ENCODE results near the gene CTSH. TPM values are rescaled to one million over a fixed set of nuclear protein-coding genes. Genes with fewer than 3 reads are reported as not detected.

Gene CTSH
- total RNA-seq, 2 experiments from 2014 or later: 11.2 to 15.1 TPM

DNA sequence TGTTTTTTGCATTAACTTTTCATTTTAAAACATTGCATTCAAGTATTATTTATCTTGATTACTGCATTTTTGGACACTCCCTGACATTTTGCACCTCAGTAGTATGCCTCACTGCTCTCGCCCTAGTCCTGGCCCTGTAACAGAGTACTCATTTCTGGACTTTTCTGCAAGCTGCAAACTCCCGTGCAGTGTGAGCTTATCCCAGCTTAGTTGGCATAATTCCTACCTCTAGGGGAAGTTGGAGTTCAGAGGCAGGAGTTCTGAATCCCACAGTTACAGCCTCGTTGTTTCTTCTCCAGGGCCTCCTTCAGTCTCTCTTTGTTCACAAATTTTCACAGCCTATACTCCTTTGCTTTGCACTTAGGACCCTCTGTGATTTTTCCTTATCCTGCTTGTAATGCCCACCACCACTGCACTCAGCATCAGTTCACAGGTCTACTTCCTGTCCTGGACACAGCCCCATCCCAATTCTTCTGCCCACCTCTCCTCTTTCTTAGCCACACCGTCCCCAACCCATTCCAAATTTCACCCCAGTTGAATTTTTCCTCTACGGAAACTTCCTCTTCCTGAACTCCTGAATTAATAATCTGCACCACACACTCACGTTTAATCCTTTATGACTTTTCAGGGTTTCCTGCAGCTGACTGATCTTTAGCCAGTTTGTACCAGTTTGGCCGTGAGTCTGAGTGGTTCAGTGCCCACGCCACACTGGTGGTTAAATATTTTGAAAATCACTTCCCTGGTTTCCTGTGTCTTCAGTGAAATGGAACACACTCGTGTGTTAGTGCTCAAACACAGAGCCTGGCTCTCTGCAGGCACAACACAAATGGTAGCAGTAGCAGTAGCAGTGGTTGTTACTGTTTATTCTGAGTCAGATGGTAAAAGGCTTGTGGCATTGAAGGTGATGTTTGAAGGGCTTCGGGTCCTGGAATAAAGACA lies 6.3 kb upstream of the CTSH start:
- ChIA-PET POLR2A (no interaction called here), CTCF (no interaction called here)
- intact Hi-C loops (cut with DNase I, micrococcal nuclease): no loop called here
- peak; percentile 61 for ATAC-seq
- H3K27me3 Mint-ChIP-seq: peaks cover 2% of the 10 kb centered on the region
- H3K4me1 Mint-ChIP-seq: peaks cover 7% of the 10 kb centered on the region
- H3K27ac Mint-ChIP-seq: no peak overlapping the region
- H3K4me3 Mint-ChIP-seq: no peak overlapping the region
- H3K9me3 Mint-ChIP-seq (ENCODE audit: low read depth): no peaks in the 10 kb centered on the region
- no peaks in the 10 kb centered on the region for H3K36me3 Mint-ChIP-seq (ENCODE audit: low read depth)
- no peak for DNase-seq

DNA sequence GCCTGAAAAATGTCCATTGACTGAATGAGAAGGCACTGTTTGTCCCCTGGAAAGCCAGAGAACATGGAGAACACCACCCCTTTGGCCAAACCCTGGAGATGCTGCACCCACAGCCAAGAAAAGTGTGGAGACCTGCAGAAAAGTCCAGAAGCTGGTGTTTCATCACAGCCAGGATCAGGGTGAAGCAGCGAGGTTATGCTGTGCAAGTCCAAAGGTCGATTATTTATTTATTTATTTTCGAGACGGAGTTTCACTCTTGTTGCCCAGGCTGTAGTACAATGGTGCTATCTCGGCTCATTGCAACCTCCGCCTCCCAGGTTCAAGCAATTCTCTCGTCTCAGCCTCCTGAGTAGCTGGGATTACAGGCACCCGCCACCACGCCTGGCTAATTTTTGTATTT lies 5.5 kb upstream of the CTSH start:
- POLR2A ChIA-PET: no interaction called here
- no peaks in the 10 kb centered on the region for H3K9me3 Mint-ChIP-seq (ENCODE audit: low read depth)
- ATAC-seq (no peak), DNase-seq (no peak)
- H3K4me1 Mint-ChIP-seq: peaks cover 7% of the 10 kb centered on the region
- intact Hi-C loops (cut with DNase I, micrococcal nuclease): no loop called here
- CTCF ChIA-PET: no interaction called here
- no peak overlapping the region for H3K4me3 Mint-ChIP-seq
- no peaks in the 10 kb centered on the region for H3K36me3 Mint-ChIP-seq (ENCODE audit: low read depth)
- no peak overlapping the region for H3K27ac Mint-ChIP-seq
- H3K27me3 Mint-ChIP-seq: peaks cover 4% of the 10 kb centered on the region

DNA sequence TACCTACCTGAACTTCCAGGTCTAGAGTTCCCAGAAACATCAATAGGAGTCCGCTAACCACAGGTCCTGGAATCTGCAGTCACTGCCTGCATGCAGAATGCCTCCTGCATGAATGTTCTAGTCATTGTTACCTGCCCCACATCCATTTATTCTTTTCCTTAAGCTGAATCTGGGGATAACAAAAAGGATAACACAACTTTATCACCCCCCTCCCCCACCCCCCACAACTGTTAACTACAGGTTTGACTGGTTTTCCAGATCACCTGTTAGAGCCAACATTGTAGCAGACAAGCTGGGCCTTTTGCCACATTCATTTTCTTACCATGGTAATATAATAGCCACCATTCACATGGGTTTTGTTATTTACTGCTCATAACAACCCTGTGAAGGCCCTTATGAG lies 4.6 kb upstream of the CTSH start:
- no peak for ATAC-seq
- H3K4me3 Mint-ChIP-seq: no peak overlapping the region
- CTCF ChIA-PET: no interaction called here

DNA sequence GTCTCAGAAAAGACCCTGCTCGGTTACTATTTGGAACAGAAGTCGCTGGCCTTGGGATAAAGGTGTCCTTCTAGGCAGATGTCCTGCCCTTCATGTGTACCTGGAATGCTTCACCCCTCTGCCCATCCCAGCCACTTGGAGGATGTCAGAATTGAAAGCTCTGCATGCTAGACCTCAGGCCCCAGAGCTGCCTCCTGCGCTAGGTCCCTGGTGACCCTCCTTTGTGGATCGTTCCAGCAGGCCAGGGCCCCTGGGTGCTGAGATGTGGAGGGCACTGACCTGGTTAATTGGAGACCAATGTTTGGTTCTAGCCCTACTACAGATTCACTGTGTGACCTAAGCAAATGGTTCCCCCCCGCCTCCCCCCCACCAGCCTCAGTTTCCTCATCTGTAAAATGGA lies 2.7 kb upstream of the CTSH start:
- Mint-ChIP-seq H3K36me3 (ENCODE audit: low read depth) (no peaks in the 10 kb centered on the region), H3K4me3 (no peak overlapping the region), H3K27ac (no peak overlapping the region), H3K4me1 (peaks cover 11% of the 10 kb centered on the region), H3K27me3 (peaks cover 13% of the 10 kb centered on the region), H3K9me3 (ENCODE audit: low read depth) (no peaks in the 10 kb centered on the region)
- DNase-seq (no peak), ATAC-seq (no peak)
- intact Hi-C loops (cut with DNase I, micrococcal nuclease): no loop called here
- ChIA-PET POLR2A (no interaction called here), CTCF (no interaction called here)

More for the DNA sequence above, 4.6 kb upstream of the CTSH start:
- POLR2A ChIA-PET: no interaction called here
- Mint-ChIP-seq H3K27me3 (peaks cover 7% of the 10 kb centered on the region), H3K4me1 (peaks cover 10% of the 10 kb centered on the region), H3K36me3 (ENCODE audit: low read depth) (no peaks in the 10 kb centered on the region), H3K9me3 (ENCODE audit: low read depth) (no peaks in the 10 kb centered on the region), H3K27ac (no peak overlapping the region)
- DNase-seq: no peak
- intact Hi-C loops (cut with DNase I, micrococcal nuclease): no loop called here

DNA sequence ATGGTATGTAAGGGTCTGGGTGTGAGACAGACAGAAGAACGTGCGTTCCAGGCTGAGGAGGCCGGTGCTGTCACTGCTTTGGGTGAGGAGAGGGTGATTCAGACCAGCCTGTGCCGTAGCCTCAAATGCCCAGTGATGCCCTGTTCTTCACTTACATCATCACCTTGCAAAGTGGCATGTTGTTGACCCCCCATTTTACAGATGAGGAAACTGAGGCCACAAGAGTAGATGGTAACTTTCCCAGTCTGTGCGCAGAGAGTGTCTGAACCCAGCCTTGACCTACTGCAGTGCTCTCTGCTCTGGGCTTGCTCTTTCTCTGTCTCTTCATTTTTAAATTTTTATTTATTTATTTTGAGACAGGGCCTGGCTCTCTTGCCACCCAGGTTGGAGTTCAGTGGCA lies 1.6 kb upstream of the CTSH start:
- peaks cover 8% of the 10 kb centered on the region for H3K4me1 Mint-ChIP-seq
- no peak overlapping the region for H3K4me3 Mint-ChIP-seq
- H3K27me3 Mint-ChIP-seq: peaks cover 13% of the 10 kb centered on the region
- DNase-seq (no peak), ATAC-seq (no peak)
- intact Hi-C loops (cut with DNase I, micrococcal nuclease): no loop called here
- ChIA-PET POLR2A (no interaction called here), CTCF (no interaction called here)
- no peak overlapping the region for H3K27ac Mint-ChIP-seq
- no peaks in the 10 kb centered on the region for H3K9me3 Mint-ChIP-seq (ENCODE audit: low read depth)
- no peaks in the 10 kb centered on the region for H3K36me3 Mint-ChIP-seq (ENCODE audit: low read depth)

DNA sequence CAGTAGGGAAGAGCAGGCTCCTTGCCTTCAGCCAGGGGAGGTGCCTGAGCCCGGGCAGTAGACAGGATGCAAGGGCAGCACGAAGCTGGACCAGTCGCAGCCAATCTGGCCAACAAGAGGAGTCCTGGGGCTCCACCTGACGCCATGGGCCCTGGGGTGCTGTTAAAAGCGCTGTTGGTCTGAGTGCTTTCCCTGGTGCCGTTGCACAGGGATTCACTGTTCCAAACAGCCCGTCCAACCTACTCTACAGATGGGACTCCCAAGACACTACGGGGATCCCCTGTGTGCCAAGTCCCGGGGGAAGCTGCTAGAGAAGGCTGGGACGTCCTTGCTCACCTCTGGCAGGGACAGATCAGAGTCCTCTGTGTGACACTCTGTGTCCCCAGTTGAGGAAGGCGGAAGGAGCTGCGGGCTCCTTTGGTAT lies 632 bp downstream of the CTSH start:
- ATAC-seq: peak; percentile 22
- ChIA-PET CTCF (interaction anchor here (0.6 kb wide), 1 partner anchor 69 kb away, joined by 3 read pairs; no protein-coding TSS in a partner anchor), POLR2A (no interaction called here)
- H3K36me3 Mint-ChIP-seq (ENCODE audit: low read depth): no peaks in the 10 kb centered on the region
- peaks cover 5% of the 10 kb centered on the region for H3K4me1 Mint-ChIP-seq
- H3K4me3 Mint-ChIP-seq: peak overlapping the region; percentile 57
- H3K27me3 Mint-ChIP-seq: peaks cover 15% of the 10 kb centered on the region
- intact Hi-C loops (cut with DNase I, micrococcal nuclease): no loop called here
- H3K9me3 Mint-ChIP-seq (ENCODE audit: low read depth): no peaks in the 10 kb centered on the region
- no peak for DNase-seq
- peak overlapping the region; percentile 13 for H3K27ac Mint-ChIP-seq

DNA sequence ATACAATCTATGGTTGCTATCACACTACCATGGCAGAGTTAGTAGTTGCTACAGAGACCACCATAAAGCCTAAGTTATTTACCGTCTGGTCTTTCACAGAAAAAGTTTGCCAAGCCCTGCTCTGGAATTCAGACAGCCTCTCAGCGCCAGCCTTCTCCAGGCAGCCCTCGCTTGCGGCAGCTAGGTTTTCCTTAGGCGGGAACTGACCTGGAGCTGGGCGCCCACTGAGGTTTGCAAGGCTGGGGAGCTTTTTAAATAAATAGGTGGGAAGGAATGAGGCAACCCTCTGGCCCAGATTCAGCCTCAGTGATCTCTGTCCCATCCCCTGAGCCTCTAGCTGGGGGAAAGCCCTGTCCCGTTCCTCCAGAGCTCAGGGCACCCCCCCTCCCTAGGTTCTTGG lies 1.2 kb downstream of the CTSH start:
- Mint-ChIP-seq H3K36me3 (ENCODE audit: low read depth) (no peaks in the 10 kb centered on the region), H3K27me3 (peaks cover 15% of the 10 kb centered on the region), H3K9me3 (ENCODE audit: low read depth) (no peaks in the 10 kb centered on the region), H3K4me1 (peaks cover 10% of the 10 kb centered on the region), H3K4me3 (peak overlapping the region; percentile 57), H3K27ac (no peak overlapping the region)
- ChIA-PET CTCF (no interaction called here), POLR2A (no interaction called here)
- intact Hi-C loops (cut with DNase I, micrococcal nuclease): no loop called here
- ATAC-seq: no peak
- no peak for DNase-seq

DNA sequence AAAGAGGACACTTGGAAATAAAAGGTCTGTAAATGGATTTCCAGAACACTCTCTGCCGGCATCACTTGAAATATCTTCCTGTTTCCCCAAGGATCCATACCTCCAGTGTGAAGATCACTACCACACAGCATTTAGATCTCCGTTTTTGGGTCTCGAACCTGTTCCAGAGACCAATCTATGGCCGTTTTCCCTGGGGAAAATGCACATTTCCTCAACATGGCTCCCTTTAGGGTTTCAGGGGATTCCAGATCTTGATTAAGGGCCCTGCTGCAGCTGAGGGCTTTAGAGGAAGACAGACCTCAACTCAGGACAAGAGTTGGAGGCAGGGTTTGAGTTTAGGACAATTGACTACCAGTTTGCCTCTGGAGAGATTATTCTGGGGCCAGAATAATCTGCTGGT lies 2.1 kb downstream of the CTSH start:
- Mint-ChIP-seq H3K4me3 (no peak overlapping the region), H3K36me3 (ENCODE audit: low read depth) (no peaks in the 10 kb centered on the region), H3K27me3 (peaks cover 18% of the 10 kb centered on the region), H3K27ac (no peak overlapping the region), H3K4me1 (peaks cover 15% of the 10 kb centered on the region), H3K9me3 (ENCODE audit: low read depth) (no peaks in the 10 kb centered on the region)
- ATAC-seq (no peak), DNase-seq (no peak)
- CTCF ChIA-PET: no interaction called here
- intact Hi-C loops (cut with DNase I, micrococcal nuclease): no loop called here
- POLR2A ChIA-PET: no interaction called here

DNA sequence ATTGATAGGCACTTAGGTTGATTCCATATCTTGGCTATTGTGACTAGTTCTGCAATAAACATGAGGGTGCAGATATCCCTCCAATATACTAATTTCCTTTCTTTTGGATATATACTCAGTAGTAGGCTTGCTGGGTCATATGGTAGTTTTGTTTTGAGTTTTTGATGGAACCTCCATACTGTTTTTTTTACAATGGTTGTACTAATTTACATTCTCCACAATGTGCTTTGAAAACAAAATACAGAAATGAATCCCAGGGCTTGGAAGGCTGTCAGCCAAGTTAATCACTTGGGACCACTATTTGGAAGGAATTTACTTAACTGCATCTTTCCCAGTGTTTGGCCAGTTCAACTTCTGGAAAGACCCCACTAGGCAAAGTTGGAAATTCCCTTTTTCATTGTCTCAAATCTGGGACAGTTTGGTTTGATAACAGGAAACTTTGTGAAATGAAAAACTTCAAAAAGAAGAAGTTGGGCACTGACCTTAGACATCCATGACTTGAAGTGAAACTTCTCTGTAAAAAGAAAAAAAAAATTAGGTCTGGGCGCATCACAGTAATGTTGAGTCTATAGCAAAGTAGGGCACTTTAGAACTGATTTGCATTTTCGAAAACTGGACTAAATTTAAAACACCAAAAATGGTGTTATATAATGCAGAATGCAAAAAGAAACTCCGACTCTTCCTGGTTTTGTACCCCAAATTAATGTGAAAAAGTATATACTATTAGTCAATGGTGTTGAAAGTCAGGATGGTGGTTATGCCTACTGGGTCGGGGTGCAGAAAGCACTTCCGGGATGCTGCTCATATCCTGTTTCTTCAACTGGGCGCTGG lies 6.0 kb downstream of the CTSH start:
- H3K27me3 Mint-ChIP-seq: peaks cover 15% of the 10 kb centered on the region
- peak overlapping the region; percentile 15 for H3K4me3 Mint-ChIP-seq
- ATAC-seq (peak; percentile 62), DNase-seq (no peak)
- POLR2A ChIA-PET: no interaction called here
- H3K27ac Mint-ChIP-seq: peak overlapping the region; percentile 53
- CTCF ChIA-PET: interaction anchor here (0.6 kb wide), 1 partner anchor 629 kb away, joined by 3 read pairs; no protein-coding TSS in a partner anchor
- intact Hi-C loops (cut with DNase I, micrococcal nuclease): no loop called here
- H3K4me1 Mint-ChIP-seq: peaks cover 20% of the 10 kb centered on the region
- H3K9me3 Mint-ChIP-seq (ENCODE audit: low read depth): no peaks in the 10 kb centered on the region
- no peaks in the 10 kb centered on the region for H3K36me3 Mint-ChIP-seq (ENCODE audit: low read depth)

DNA sequence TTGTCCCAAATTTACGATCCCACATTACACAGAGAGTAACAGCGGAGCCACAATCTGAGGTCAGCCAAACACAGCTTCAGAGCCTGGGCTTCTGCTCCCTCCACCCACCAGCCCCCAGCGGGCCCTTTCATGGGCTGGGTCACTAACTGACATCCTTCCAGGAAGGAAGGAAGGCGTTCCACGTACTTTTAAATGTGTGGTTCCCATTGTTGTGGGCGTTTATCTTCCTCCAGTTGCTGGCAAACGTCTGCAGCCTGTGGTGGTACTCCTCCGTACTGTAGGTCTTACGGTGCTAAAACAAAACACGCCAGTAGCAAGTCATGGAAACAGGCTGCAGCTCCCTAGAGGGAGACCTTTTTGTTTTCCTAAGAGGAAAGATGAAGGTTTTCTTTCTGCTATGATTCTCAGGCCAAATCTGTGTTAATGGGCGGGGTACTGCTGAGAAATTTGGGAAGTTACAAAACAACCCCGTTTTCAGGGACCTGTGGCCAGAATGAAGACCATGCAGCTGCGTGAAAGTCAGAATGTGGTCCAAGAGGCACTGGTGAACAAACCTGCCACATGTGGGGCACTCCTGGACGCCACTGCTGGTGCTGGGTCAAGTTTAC lies 7.6 kb downstream of the CTSH start:
- Mint-ChIP-seq H3K4me3 (no peak overlapping the region), H3K27me3 (peaks cover 12% of the 10 kb centered on the region), H3K27ac (no peak overlapping the region), H3K36me3 (ENCODE audit: low read depth) (no peaks in the 10 kb centered on the region), H3K4me1 (peaks cover 20% of the 10 kb centered on the region), H3K9me3 (ENCODE audit: low read depth) (no peaks in the 10 kb centered on the region)
- DNase-seq (peak; percentile 30), ATAC-seq (peak; percentile 22)
- CTCF ChIA-PET: no interaction called here
- intact Hi-C loops (cut with DNase I, micrococcal nuclease): no loop called here
- POLR2A ChIA-PET: no interaction called here

DNA sequence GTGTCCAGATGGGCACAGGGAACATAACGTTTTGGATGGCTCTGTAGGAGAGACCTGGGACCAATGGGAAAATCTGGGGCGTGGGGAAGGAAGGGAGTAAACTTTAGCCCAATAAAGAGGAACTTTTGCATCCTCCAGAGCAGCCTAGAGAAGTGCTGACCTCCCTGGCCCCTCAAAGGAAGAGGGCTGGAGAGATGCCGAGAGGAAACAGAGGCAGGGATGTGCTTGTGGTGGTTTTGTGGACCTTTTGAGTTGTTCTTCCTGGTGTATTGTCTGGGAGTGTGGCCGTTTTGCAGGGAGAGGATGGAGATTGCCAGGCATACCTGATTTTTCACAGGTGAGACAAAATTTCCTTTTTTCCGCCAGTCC lies 10.2 kb downstream of the CTSH start:
- Mint-ChIP-seq H3K4me1 (peaks cover 20% of the 10 kb centered on the region), H3K9me3 (ENCODE audit: low read depth) (no peaks in the 10 kb centered on the region), H3K27ac (no peak overlapping the region), H3K36me3 (ENCODE audit: low read depth) (no peaks in the 10 kb centered on the region), H3K4me3 (no peak overlapping the region), H3K27me3 (peaks cover 10% of the 10 kb centered on the region)
- no peak for ATAC-seq
- ChIA-PET POLR2A (no interaction called here), CTCF (no interaction called here)
- DNase-seq: no peak
- intact Hi-C loops (cut with DNase I, micrococcal nuclease): no loop called here

Data from activated CD4-positive, alpha-beta T cell treated with anti-CD3 and anti-CD28 coated beads for 36 hours (primary cell).